Smooth muscle cell (in vitro differentiated cells): ENCODE data around the gene AHDC1. TPM values are rescaled to one million over a fixed set of nuclear protein-coding genes. Genes with fewer than 3 reads are reported as not detected.
A peak's percentile ranks its signal among the peaks of the same experiment; 100 is the strongest.
"Not testable (repeated sequence)": the region's sequence is repeated elsewhere in the genome, so short reads cannot be mapped to it uniquely, and the experiment has no call there.

Experiments used
- DNase-seq: peaks from one replicate; lab custom pipeline; 2025; ENCODE audit not compliant: unreplicated experiment; lab: John Stamatoyannopoulos, UW
- H2AFZ ChIP-seq: fragments of 200-600 bp; sonication (generic); 2 replicates; pipeline ENCODE4 v1.6.0; 2016; ENCODE audit warnings: antibody characterized with exemption, low read depth, mild to moderate bottlenecking
- H3F3A ChIP-seq: fragments of 200-600 bp; sonication (generic); 2 replicates; pipeline ENCODE4 v1.6.0; 2017; ENCODE audit warnings: antibody characterized with exemption, low read depth
- H3K27ac ChIP-seq: fragments of 200-600 bp; sonication (generic); 2 replicates; pipeline ENCODE4 v1.5.1; 2016; ENCODE audit warnings: low read depth, mild to moderate bottlenecking
- H3K27me3 ChIP-seq: fragments of 200-600 bp; sonication (generic); 2 replicates; pipeline ENCODE4 v1.6.1; 2016; ENCODE audit warnings: low read depth, mild to moderate bottlenecking
- H3K36me3 ChIP-seq: fragments of 200-600 bp; sonication (generic); 2 replicates; pipeline ENCODE4 v1.5.1; 2016; ENCODE audit warnings: low read depth
- H3K4me1 ChIP-seq: fragments of 200-600 bp; sonication (generic); 2 replicates; pipeline ENCODE4 v1.5.1; 2016; ENCODE audit warnings: low read depth
- H3K4me2 ChIP-seq: fragments of 200-600 bp; sonication (generic); 2 replicates; pipeline ENCODE4 v1.6.0; 2016; ENCODE audit warnings: mild to moderate bottlenecking
- H3K4me3 ChIP-seq: fragments of 200-600 bp; sonication (generic); 2 replicates; pipeline ENCODE4 v1.5.1; 2016; ENCODE audit warnings: mild to moderate bottlenecking
- H3K79me2 ChIP-seq: fragments of 200-600 bp; sonication (generic); 2 replicates; pipeline ENCODE4 v1.6.0; 2016; ENCODE audit warnings: low read depth, mild to moderate bottlenecking
- H3K9ac ChIP-seq: fragments of 200-600 bp; sonication (generic); 2 replicates; pipeline ENCODE4 v1.6.0; 2016; ENCODE audit warnings: low read depth
- H3K9me3 ChIP-seq: fragments of 200-600 bp; sonication (generic); replicated peaks from 2 replicates; pipeline ENCODE4 v1.5.1; 2016; ENCODE audit warnings: low read depth
- H4K20me1 ChIP-seq: fragments of 200-600 bp; sonication (generic); 2 replicates; pipeline ENCODE4 v1.6.0; 2016; ENCODE audit warnings: low read depth
- CTCF ChIP-seq: fragments of 200-600 bp; sonication (generic); IDR thresholded peaks from 2 replicates; pipeline ENCODE4 v1.5.1; 2017; ENCODE audit warnings: borderline replicate concordance, mild to moderate bottlenecking, antibody characterized with exemption; ENCODE audit not compliant: insufficient read depth, poor library complexity, severe bottlenecking
- WGBS: methylation state at CpG from one replicate; pipeline ENCODE4 v1.1.7; 2016; ENCODE audit warnings: low lambda C conversion rate; 5-methylcytosine and 5-hydroxymethylcytosine counted together
- polyA plus RNA-seq: library from polyadenylated mRNA; unstranded; fragments of >200 nt; fragmentation: Nextera tagmentation; extraction: Ambion mirVana; gene quantifications from 2 replicates; pipeline ENCODE4 v1.2.1, GENCODE V29; 2016
- total RNA-seq: library from RNA; depleted of rRNA; stranded (reverse); fragments of >200 nt; gene quantifications from 2 replicates; pipeline ENCODE4 v1.2.3, GENCODE V29; 2014

Gene AHDC1
- total and polyA plus RNA-seq, 2 experiments from 2014 or later = 12.2 TPM

- H3K4me3 ChIP-seq = no peak overlapping the region
These were observed 28.7 kb upstream of the AHDC1 start for GRCh38 chr1:27632387-27633297.

GRCh38 chr1:27630859-27631491, 27.0 kb upstream of the AHDC1 start:
- Histone ChIP-seq H3K36me3 (no peaks in the 10 kb centered on the region), H3K4me1 (no peaks in the 10 kb centered on the region), H3K79me2 (no peaks in the 10 kb centered on the region), H3F3A (peaks cover 5% of the 10 kb centered on the region), H3K9me3 (no peaks in the 10 kb centered on the region), H2AFZ (no peak overlapping the region), H3K27ac (no peak overlapping the region), H4K20me1 (no peaks in the 10 kb centered on the region), H3K4me3 (no peak overlapping the region), H3K9ac (no peak overlapping the region), H3K27me3 (peaks cover 9% of the 10 kb centered on the region), H3K4me2 (no peak overlapping the region)
- TF ChIP-seq CTCF = no peak
- 80% methylated on average over 5 of the region's 5 CpGs for WGBS
- DNase-seq = no peak

More at GRCh38 chr1:27632387-27633297, 28.7 kb upstream of the AHDC1 start:
- Histone ChIP-seq H4K20me1 (no peaks in the 10 kb centered on the region), H3K9ac (no peak overlapping the region), H3K9me3 (no peaks in the 10 kb centered on the region), H3K4me2 (no peak overlapping the region), H3K36me3 (no peaks in the 10 kb centered on the region), H3F3A (peaks cover 5% of the 10 kb centered on the region), H3K27ac (no peak overlapping the region), H3K4me1 (no peaks in the 10 kb centered on the region), H3K27me3 (peaks cover 9% of the 10 kb centered on the region), H2AFZ (no peak overlapping the region), H3K79me2 (no peaks in the 10 kb centered on the region)
- DNase-seq = no peak
- TF ChIP-seq CTCF = no peak
- 87% methylated on average over 13 of the region's 14 CpGs for WGBS

- TF ChIP-seq CTCF = no peak
- 39% methylated on average over 3 of the region's 3 CpGs for WGBS
- Histone ChIP-seq H3K4me1 (no peaks in the 10 kb centered on the region), H3F3A (no peaks in the 10 kb centered on the region), H3K79me2 (no peaks in the 10 kb centered on the region), H3K36me3 (no peaks in the 10 kb centered on the region), H4K20me1 (no peaks in the 10 kb centered on the region), H3K9ac (no peak overlapping the region), H2AFZ (peak overlapping the region; percentile 75), H3K27me3 (peaks cover 2% of the 10 kb centered on the region), H3K27ac (no peak overlapping the region), H3K4me3 (no peak overlapping the region), H3K9me3 (no peaks in the 10 kb centered on the region), H3K4me2 (no peak overlapping the region)
- no peak for DNase-seq
These were observed 24.8 kb upstream of the AHDC1 start for GRCh38 chr1:27628712-27629111.

GRCh38 chr1:27627733-27628132, 23.8 kb upstream of the AHDC1 start:
- not testable (repeated sequence) for H3K9ac ChIP-seq, H3K9me3 ChIP-seq, H2AFZ ChIP-seq, H3K27me3 ChIP-seq, H3K4me3 ChIP-seq, H3K36me3 ChIP-seq, DNase-seq, H4K20me1 ChIP-seq, H3K27ac ChIP-seq, H3K4me2 ChIP-seq, H3F3A ChIP-seq, H3K79me2 ChIP-seq, H3K4me1 ChIP-seq
- WGBS = 93% methylated on average over 4 of the region's 4 CpGs
